ENCODE results near the gene TMEM245.

TMEM245 gene

GRCh38 chr9:109020581-109021511 is 98.9 kb downstream of the TMEM245 start:
- DNase-seq (ENCODE audit: low read depth), result no peak
- H3K4me3 ChIP-seq (ENCODE audit: control insufficient read depth, low read depth, low read length), result no peak overlapping the region
- TF ChIP-seq CTCF (conservative IDR thresholded peaks at IDR 0.05; ENCODE audit: control insufficient read depth, insufficient read depth, low read depth, low read length), result no peak

- no peak for DNase-seq (ENCODE audit: low read depth)
- no peak for TF ChIP-seq CTCF (conservative IDR thresholded peaks at IDR 0.05; ENCODE audit: control insufficient read depth, insufficient read depth, low read depth, low read length)
- H3K4me3 ChIP-seq (ENCODE audit: control insufficient read depth, low read depth, low read length), result no peak overlapping the region
These were observed 99.6 kb downstream of the TMEM245 start for GRCh38 chr9:109020113-109020512.

GRCh38 chr9:109019420-109019819 is 100.3 kb downstream of the TMEM245 start:
- no peak for DNase-seq (ENCODE audit: low read depth)
- H3K4me3 ChIP-seq (ENCODE audit: control insufficient read depth, low read depth, low read length), result no peak overlapping the region
- no peak for TF ChIP-seq CTCF (conservative IDR thresholded peaks at IDR 0.05; ENCODE audit: control insufficient read depth, insufficient read depth, low read depth, low read length)

- TF ChIP-seq CTCF (conservative IDR thresholded peaks at IDR 0.05; ENCODE audit: control insufficient read depth, insufficient read depth, low read depth, low read length), result no peak
- no peak overlapping the region for H3K4me3 ChIP-seq (ENCODE audit: control insufficient read depth, low read depth, low read length)
- DNase-seq (ENCODE audit: low read depth), result no peak
These were observed 102.3 kb downstream of the TMEM245 start for GRCh38 chr9:109017493-109017892.

- no peak for DNase-seq (ENCODE audit: low read depth)
- H3K4me3 ChIP-seq (ENCODE audit: control insufficient read depth, low read depth, low read length), result no peak overlapping the region
- TF ChIP-seq CTCF (conservative IDR thresholded peaks at IDR 0.05; ENCODE audit: control insufficient read depth, insufficient read depth, low read depth, low read length), result no peak
These were observed 102.7 kb downstream of the TMEM245 start for GRCh38 chr9:109017061-109017460.

- H3K4me3 ChIP-seq (ENCODE audit: control insufficient read depth, low read depth, low read length), result no peak overlapping the region
- TF ChIP-seq CTCF (conservative IDR thresholded peaks at IDR 0.05; ENCODE audit: control insufficient read depth, insufficient read depth, low read depth, low read length), result no peak
- no peak for DNase-seq (ENCODE audit: low read depth)
These were observed 103.6 kb downstream of the TMEM245 start for GRCh38 chr9:109016132-109016531.

Data from fibroblast of mammary gland (primary cell).